ENCODE data around the gene FAM20C.

DNA sequence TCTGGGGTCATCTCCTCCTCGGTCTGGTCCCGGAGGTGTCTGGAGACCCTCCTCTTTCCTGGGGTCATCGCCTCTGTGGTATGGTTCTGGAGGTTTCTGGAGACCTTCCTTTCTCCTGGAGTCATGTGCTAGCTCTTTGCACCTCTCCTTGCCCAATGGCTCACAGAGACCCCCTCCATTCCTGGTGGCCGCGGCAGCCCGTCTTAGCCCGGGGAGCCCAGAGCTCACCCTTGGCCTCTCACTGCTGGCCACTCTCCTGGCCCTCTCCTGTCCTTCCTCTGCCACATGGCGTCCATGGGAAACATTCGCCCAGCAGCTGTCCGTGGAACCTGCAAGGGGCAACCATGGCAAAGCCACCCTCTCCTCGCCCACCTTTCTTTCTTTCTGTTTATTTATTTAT, 77.3 kb downstream of the FAM20C start:
- TF ChIP-seq, protein P1, sequence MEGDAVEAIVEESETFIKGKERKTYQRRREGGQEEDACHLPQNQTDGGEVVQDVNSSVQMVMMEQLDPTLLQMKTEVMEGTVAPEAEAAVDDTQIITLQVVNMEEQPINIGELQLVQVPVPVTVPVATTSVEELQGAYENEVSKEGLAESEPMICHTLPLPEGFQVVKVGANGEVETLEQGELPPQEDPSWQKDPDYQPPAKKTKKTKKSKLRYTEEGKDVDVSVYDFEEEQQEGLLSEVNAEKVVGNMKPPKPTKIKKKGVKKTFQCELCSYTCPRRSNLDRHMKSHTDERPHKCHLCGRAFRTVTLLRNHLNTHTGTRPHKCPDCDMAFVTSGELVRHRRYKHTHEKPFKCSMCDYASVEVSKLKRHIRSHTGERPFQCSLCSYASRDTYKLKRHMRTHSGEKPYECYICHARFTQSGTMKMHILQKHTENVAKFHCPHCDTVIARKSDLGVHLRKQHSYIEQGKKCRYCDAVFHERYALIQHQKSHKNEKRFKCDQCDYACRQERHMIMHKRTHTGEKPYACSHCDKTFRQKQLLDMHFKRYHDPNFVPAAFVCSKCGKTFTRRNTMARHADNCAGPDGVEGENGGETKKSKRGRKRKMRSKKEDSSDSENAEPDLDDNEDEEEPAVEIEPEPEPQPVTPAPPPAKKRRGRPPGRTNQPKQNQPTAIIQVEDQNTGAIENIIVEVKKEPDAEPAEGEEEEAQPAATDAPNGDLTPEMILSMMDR (conservative IDR thresholded peaks at IDR 0.05; ENCODE audit: low read depth, low read length) = no peak
- no peak for TF ChIP-seq EZH2phosphoT487 (IDR thresholded peaks at IDR 0.05; ENCODE audit: borderline replicate concordance, low read length)

All from PC-3 (cell line).